Stimulated activated CD8-positive, alpha-beta memory T cell treated with anti-CD3 and anti-CD28 coated beads, Interleukin-2, amount 100 ng/mL, for 48 hours (primary cell): ENCODE data around the gene HNRNPU.
"Not testable (repeated sequence)": the region's sequence is repeated elsewhere in the genome, so short reads cannot be mapped to it uniquely, and the experiment has no call there.

Source experiments
- DNase-seq, 2 donors: peaks; one replicate each; pipeline ENCODE4 v3.0.0-alpha.2; 2020; ENCODE audit warnings: low read depth in 2 of 2

The HNRNPU gene

DNA sequence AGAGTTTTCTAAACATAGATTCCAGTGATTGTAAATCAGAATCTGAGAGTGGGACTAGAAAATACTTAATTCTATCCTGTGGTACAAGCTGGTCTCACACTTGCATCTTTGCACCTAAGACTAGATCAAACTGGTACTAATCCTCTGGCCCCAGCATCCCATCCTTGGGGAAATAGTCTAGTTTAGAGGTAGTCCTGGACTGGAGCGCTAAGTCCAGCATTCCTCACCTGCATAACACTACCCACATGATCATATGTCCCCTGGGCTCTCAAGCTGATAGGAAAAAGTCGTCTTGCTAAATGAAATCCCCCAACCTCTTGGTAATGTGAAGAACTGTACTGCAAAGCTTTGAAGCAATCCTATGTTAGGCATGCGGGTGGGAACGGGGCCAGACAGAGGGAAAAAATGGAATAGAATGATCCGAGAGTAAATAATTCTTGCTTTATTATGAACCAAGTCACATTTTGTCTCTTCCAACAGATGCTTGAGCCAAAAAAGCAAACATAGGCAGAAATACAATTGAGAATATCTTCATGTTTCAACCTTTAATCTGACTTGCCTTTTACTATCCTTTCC is 24.0 kb downstream of the HNRNPU start:
- DNase-seq: no peak

DNA sequence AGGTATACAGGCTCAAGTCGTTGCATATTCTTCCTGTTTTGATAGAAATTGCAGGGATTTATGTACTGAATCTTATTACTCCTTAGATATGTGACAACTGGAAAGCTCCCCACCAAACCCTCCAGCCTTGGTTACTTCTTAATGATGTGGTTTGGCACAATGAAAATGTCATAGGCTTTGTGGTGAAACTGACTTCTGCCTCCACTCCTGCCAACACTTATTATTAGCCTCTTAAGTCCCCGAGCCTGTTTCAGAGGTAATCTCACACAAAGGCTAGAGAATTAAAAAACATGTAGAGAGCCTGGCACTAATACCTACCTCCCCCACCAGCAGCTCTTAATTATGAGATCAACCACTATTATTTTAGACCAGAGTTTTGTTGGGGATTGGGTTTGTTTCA is 24.7 kb downstream of the HNRNPU start:
- no peak for DNase-seq

DNA sequence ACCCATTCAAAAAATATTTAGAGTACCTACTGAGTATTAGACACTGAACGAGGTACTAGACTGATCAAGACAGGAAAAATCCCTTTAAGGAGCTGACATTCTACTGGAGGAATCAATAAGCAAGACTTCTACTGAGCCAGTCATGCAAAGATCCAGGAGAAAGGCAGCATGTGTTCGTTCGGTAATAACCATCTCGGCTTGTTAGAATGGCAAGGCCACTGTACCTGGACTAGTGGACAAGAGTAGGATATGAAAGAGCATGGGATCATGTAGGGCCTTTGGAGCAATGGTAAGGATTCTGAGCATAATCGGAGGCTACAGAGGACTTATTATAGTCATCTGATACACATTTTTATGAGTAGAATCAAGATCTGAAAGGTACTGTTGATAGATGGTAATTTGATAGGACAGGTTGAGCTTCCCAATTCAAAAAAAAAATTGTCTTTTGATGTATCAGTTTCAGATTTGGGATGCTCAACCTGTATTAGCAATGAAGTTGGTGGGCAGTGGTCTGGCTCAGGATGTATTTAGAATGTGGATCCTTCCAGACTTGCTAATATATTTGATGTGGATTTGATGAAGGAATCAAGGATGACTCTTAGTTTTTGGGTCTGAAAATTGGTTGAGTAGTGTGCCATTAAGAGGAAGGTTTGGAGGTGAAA is 26.6 kb downstream of the HNRNPU start:
- no peak for DNase-seq

DNA sequence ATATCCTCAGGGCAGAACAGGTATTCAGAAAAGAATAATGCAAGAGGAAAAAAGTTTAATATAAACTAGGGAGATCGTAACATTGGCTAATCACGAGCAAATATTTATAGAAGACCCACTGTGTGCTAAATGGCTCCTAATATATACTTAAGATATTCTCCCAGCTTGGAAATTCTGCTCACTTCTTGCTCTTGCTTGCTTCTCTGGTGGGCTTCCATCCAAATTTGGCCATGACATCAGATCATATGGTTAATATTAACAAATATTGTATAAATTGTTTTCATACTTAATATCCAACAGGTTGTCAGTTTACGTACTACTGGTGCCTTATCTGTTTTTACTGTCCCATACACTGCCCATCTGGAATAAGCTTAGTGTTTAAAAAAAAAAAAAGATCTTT is 27.8 kb downstream of the HNRNPU start:
- DNase-seq: no peak

DNA sequence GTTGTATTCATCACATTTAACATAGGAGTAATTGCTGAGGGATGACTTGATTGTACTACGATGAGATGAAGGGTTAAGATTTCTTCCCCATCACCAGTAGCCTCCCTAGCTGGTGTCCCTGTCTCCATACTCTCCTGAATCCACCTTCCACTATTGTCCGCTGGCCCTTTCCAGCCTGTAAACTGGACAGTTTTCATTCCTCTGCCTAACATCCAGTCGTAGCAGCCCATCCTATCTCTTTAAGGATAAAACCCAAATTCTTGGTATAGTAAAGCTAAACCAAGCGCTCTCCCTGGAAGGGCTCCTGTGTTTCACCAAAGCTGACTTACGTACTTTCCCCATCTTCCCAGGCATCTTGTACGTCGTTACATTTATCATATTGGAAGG is 28.2 kb downstream of the HNRNPU start:
- no peak for DNase-seq

DNA sequence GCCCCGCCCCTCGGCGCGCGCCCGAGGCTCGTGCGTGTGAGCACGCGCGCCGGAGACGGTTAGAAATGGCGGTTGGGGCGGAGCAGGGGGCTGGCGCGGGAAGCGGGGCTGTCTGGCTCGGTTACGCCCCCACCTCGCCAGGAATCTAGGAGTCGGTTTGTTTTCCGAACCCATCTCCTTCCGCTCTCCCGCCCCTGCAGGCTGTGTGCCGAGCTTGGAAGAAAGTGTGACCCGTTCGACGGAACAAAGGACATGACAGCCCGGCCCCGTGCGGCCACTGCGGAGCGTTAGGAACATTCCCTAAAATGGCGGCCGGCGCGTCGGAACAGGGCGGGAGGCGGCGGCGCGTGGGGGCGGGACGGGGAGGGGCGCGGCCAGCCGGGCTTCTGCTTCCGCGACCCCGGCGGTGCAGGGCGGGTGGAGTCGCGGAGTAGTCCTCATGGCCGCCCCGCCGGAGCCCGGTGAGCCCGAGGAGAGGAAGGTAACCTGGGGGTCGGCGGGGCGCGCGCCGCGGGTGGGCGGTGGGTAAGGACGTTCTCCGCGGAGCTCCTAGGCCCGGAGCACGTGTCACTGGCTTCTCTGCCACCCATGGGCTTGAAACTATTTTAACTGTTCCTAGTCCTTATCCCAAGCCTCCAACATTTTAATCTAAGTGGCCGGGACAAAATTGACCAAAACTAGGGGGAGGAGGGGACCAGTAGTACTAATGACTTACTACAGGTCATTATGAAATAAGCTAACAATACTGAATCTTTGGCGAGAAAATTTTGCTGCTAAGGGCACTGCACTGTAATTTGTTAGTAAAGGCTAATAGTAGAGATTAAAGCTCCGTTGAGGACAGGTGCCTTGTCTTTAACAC is 28.8 kb downstream of the HNRNPU start, which contains the start of gene COX20:
COX20 (plus strand) TSS at position 383 of the 859 bp plus-strand sequence; CDS start at position 440, 57 bp downstream.
- DNase-seq: peak; percentile 79 to 83

DNA sequence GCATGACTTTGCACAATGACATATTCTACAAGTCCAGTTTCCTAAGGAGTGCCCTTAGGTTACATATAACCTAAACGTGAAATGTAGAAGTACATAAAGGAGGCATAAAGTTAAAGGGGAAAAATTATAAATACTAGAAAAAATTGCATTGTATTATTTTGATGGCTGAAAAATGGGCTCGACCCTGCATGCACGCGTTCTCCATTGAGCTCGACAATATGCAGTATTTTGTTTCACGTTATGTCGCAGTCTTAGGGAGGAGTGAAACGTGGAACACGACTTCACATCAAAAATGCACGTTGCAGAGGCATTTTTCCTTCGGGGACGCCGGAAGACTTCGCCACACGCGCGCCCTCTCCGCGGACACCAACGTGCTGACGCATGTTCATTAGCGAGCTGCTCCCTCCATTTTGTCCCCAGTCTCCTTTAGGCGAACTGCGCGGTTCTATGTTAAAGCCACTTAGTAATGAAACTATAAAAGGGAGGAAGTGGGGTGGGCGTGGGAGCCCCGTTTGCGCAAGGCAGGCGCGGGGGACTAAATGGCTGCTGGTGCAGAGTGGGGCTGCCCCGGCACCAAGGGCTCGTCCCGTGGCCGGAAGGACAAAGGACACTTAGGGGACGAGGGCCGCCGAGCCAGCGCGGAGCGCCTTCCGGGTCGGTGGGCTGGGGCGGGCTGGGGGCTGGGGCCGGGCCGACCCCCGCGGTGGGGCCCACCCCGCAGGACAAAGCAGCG is 29.6 kb downstream of the HNRNPU start:
- peak; percentile 84 to 85 for DNase-seq

DNA sequence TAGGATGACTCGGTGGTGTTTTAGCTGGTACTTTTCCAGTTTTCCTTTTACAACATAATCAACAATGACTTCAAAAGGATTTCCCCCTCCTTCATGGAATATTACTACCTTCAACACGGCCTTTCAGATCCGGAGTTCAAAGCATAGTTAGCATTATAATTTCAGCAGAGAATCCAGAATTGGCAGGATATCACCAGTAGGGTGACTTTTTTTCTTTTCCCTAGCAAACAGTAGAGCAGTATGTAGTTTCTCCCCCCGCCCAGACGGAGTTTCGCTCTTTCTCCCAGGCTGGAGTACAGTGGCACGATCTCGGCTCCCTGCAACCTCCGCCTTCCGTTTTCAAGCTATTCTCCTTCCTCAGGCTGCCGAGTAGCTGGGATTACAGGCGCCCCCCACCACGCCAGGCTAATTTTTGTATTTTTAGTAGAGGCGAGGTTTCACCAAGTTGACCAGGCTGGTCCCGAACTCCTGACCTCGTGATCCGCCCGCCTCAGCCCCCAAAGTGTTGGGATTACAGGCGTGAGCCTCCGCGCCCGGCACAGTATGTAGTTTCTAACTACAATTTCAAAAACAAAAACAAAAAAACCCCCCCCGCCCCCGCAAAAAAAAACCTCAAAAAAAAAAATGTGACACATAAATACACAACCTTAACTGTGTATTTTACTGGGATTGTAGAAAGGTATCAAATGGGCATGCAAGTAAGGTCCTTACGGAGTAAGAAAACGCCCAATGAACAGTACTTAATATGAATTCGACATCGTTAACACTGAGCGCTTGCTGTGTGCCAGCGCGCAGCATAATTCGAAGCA is 30.4 kb downstream of the HNRNPU start:
- DNase-seq: peak in 1 of 2 donors; percentile 21

DNA sequence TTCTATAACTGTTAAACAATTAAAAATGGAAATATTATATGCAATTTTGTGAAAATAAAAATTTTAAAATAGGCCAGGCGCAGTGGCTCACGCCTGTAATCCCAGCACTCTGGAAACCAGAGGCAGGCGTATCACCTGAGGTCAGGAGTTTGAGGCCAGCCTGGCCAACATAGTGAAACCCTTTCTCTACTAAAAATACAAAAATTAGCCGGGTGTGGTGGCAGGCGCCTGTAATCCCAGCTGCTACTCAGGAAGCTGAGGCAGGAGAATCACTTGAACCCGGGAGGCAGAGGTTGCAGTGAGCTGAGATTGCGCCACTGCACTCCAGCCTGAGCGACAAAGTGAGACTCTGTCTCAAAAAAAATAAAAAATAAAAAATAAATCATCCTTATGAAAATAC is 31.1 kb downstream of the HNRNPU start:
- DNase-seq: not testable (repeated sequence)

DNA sequence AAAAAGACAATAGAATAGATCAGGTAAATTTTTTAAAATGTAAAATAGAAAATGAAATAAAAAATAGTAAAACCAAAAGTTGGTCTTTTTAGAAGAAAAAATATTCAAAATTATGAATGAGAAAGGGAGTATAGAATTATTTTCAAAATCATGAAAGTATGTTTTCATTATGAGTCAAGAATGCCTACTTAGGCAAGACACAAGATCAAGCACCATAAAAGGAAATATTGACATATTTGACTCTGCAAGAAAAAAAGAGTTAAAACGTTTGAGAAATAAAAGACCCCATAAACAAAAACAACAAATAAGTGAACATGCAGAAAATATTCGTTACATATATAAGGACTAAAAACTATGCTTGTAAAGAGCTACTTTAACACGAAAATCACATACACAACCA is 33.7 kb downstream of the HNRNPU start:
- no peak for DNase-seq

DNA sequence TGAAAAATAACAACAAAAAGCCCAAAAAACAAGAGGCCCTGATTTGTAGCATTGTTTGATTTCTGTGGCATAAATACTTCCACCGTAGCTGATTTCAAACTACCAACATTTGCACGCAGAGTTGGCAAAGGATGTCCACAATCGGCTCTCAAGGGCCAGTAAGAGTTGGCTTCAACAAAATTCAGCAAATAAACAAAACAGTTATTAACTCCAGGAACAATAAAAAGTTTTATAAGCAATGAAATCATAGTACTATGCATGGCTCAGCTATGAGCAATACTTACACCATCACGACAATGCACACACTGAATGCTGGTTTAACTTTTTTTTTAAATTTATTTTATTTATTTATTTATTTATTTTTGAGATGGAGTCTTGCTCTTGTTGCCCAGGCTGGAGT is 37.6 kb downstream of the HNRNPU start:
- DNase-seq: no peak

DNA sequence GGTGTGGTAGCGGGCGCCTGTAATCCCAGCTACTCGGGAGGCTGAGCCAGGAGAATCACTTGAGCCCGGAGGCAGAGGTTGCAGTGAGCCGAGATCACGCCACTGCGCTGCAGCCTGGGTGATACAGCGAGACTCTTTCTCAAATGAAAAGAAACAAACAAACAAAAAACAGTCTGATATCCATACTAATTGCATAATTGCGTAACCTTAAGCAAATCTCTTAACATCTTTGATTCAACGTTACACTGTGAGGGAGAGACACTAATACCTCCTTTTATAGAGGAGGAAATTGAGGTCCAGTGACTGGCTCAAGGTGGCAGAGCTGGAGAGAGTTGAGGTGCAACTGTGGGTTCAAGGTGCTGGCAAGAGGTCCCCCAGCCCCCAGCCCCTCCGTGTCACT is 41.5 kb downstream of the HNRNPU start:
- no peak for DNase-seq

DNA sequence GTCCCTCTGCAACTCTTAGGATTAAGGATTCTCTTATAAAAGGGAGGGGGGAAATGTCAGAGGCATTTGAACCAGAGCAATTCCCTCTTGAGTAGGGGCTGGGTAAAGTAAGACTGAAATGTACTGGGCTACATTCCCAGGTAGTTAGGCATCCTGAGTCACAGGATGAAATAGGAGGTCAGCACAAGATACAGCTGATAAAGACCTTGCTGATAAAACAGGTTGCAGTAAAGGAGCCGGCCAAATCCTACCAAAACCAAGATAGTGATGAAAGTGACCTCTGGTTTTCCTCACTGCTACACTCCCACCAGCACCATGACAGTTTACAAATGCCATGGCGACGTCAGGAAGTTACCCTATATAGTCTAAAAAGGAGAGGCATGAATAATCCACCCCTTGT is 43.2 kb downstream of the HNRNPU start:
- no peak for DNase-seq

DNA sequence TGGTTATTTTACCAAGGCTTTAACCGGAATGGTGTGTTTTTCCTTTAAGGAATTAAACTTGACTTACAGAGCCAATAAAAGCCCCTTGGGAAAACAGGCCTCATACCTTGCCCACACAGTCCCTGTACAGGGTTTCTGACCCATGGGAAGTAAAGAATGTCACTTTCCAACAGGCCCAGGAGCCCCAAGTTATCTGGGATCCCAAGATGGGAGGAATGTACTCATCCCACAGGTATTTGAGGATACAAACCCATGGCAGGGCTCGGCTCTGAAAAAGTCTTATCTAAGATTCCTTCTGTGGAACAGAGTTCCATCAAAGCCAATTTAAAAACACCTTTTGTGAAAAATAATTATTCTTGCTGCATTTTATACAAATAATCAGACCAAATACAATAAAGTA is 44.2 kb downstream of the HNRNPU start:
- DNase-seq: no peak

DNA sequence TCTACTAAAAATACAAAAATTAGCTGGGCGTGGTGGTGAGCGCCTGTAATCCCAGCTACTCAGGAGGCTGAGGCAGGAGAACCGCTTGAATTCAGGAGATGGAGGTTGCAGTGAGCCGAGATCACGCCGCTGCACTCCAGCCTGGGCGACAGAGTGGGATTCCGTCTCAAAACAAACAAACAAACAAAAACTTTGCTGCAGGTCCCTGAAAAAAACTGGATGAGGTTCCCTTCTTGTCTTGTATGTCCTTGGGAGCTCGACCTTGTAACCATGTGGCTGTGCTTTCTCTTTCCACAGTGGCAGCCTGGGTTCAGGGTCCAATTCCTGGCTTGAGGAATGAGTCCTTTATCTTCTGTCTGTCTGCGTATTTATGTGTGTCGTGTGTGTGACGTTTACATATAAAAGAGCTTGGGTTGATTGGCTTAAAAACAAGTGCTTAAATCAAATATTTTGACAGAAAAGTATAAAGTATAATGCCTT is 46.9 kb downstream of the HNRNPU start:
- no peak for DNase-seq

DNA sequence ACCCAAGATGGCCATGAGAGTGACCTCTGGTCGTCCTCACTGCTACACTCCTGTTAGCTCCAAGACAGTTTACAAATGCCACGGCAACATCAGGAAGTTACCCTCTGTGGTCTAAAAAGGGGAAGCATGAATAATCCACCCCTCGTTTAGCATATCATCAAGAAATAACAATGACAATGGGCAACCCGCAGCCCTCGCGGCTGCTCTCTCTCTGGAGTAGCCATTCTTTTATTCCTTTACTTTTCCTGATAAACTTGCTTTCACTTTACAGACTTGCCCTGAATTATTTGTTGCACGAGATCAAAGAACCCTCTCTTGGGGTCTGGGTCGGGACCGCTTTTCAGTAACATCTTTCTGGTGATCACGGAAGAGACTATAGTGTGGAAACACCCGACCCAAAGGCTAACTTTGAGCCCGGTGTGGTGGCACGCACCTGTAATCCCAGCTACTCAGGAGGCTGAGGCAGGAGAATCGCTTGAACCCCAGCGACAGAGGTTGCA is 48.7 kb downstream of the HNRNPU start:
- no peak for DNase-seq

DNA sequence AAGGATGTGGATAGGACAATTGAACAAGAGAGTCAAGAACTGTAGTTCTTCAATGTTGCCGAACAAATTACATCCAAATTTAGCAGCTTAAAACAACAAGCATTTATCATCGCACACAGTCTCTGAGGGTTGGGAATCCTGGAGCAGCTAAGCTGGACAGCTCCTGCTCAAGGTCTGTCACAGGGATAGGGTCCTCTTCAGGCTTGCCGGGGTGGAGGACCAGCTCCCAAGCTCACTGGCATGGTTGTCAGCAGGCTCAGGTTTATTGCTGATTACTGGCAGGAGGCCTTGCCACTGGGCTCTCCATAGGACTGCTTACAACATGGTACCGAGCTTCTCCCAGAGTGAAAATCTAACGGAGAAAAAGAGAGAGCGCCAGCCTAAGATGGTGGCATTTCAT is 51.0 kb downstream of the HNRNPU start:
- no peak for DNase-seq

DNA sequence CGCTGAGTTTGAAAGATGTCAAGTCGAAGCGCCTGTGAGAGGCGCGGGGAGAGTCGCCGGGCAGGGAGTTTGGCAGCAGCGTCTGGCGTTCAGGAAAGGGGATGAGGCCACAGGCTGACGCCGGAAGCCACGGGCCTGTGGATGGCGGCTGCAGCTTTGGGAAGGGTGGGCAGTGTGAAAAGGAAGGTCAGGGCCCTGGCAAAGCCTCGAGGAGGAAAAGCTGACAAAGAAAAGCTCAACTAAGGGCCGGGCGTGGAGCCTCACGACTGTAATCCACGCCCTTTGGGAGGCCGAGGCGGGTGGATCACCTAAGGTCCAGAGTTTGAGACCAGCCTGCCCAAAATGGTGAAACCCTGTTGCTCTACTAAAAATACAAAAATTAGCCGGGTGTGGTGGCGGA is 54.1 kb downstream of the HNRNPU start:
- DNase-seq: no peak

DNA sequence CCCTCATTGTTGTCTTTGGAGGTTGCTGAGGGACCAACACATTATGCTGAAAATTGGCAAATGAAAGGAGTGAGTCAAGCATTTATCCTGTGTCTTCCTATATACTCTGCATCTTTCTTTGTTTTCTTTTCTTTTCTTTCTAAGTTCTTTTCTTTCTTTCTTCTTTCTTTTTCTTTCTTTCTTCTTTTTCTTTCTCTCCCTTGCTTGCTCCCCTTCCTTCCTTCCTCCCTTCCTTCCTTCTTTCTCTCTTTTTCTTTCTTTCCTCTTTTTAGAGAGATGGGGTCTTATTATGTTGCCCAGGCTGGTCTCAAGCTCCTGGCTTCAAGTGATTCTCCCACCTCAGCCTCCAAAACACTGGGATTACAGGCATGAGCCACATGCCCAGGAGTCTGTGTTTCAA is 57.2 kb downstream of the HNRNPU start:
- no peak for DNase-seq

DNA sequence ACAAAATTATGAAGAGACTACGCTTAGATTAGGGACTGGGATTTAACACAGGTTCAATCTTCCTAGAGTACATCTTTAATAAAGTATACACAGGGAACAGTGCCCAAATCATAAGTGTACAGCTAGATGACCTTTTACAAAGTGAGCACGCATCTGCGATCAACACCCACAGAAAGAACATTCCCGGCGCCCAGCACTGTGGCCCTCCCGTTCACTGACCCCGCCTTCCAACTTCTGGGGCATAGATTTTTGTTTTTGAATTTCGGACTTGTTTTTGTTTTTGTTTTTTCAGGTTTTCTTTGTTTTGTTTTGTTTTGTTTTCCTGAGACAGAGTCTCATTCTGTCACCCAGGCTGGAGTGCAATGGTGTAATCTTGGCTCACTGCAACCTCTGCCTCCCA is 59.5 kb downstream of the HNRNPU start:
- no peak for DNase-seq
